ENCODE measurements around the gene MGMT. TPM values are rescaled to one million over a fixed set of nuclear protein-coding genes. Genes with fewer than 3 reads are reported as not detected.

MGMT gene
- total and polyA plus RNA-seq, 2 donors from 2014 or later = 25.9 to 70.0 TPM

DNA sequence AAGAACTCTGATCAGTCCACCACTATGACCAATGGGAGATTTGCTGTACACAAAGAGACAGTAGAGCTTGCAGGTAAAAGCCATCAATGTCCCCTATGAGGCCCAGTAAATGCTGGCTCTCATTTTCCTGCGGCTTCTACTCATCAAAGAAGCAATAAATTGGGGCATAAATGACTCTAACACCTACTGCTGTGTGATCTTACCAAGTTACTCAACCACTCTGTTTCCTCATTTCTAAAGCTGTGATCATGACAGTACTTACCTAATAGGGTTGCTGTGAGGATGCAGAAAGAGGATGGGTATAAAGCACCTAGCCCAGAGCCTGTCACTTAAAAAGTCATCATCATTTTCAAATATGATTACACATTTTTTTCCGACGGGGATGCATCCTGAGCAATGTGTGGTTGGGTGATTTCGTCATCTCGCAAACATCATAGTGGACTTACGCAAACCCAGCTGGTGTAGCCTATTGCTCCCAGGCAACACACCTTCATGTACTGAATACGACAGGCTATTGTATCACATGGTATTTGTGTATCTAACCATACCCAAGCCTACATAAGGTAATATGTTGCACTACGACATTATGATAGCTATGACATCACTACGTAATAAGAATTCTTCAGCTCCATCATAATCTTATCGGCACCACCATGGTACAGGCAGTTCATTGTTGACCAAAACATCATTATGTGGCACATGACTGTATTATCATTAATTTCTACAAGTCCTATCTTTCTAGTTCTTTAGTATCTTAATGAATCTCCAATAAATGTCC is 7.1 kb upstream of the MGMT start:
- FAIRE-seq = no peak

GRCh38 chr10:129462257-129462795 is 4.7 kb upstream of the MGMT start:
- FAIRE-seq (no peak), DNase-seq (no peak)
- intact Hi-C loops (cut with DNase I) = no loop called here
- peaks cover 0 to 6% (median 4%) of the 10 kb centered on the region in 3 donors for H3K4me1 ChIP-seq (ENCODE audit: control insufficient read depth in 2 of 3, insufficient read depth in 2 of 3, low read depth in 1 of 3, low read length in 3 of 3)
- H3K27ac ChIP-seq (ENCODE audit: low read depth in 2 of 2, low read length in 2 of 2) = no peak overlapping the region
- no peak for TF ChIP-seq CTCF (IDR thresholded peaks at IDR 0.05; ENCODE audit: borderline replicate concordance, extremely low read depth, insufficient read depth)
- no peaks in the 10 kb centered on the region for H3K27me3 ChIP-seq (ENCODE audit: control insufficient read depth, insufficient read depth, low read length)
- H3K9ac ChIP-seq (ENCODE audit: low read length in 3 of 3) = no peak overlapping the region
- H3K4me3 ChIP-seq (ENCODE audit: low read length in 3 of 3) = no peak overlapping the region
- no peaks in the 10 kb centered on the region for H3K36me3 ChIP-seq (ENCODE audit: control insufficient read depth in 2 of 3, insufficient read depth in 3 of 3, low read length in 3 of 3)
- no peaks in the 10 kb centered on the region for H3K9me3 ChIP-seq (ENCODE audit: control insufficient read depth in 2 of 3, insufficient read depth in 1 of 3, low read length in 3 of 3)

More for the DNA sequence above, 7.1 kb upstream of the MGMT start:
- intact Hi-C loops (cut with DNase I) = no loop called here
- no peaks in the 10 kb centered on the region for H3K9me3 ChIP-seq (ENCODE audit: control insufficient read depth in 2 of 3, insufficient read depth in 1 of 3, low read length in 3 of 3)
- no peaks in the 10 kb centered on the region for H3K36me3 ChIP-seq (ENCODE audit: control insufficient read depth in 2 of 3, insufficient read depth in 3 of 3, low read length in 3 of 3)
- no peak overlapping the region for H3K4me3 ChIP-seq (ENCODE audit: low read length in 3 of 3)
- H3K4me1 ChIP-seq (ENCODE audit: control insufficient read depth in 2 of 3, insufficient read depth in 2 of 3, low read depth in 1 of 3, low read length in 3 of 3) = no peaks in the 10 kb centered on the region
- H3K27ac ChIP-seq (ENCODE audit: low read depth in 2 of 2, low read length in 2 of 2) = no peak overlapping the region
- no peak for TF ChIP-seq CTCF (IDR thresholded peaks at IDR 0.05; ENCODE audit: borderline replicate concordance, extremely low read depth, insufficient read depth)
- DNase-seq = no peak
- no peak overlapping the region for H3K9ac ChIP-seq (ENCODE audit: low read length in 3 of 3)
- H3K27me3 ChIP-seq (ENCODE audit: control insufficient read depth, insufficient read depth, low read length) = no peaks in the 10 kb centered on the region

GRCh38 chr10:129464251-129464650 is 2.8 kb upstream of the MGMT start:
- no peak overlapping the region for H3K27ac ChIP-seq (ENCODE audit: low read depth in 2 of 2, low read length in 2 of 2)
- no peaks in the 10 kb centered on the region for H3K27me3 ChIP-seq (ENCODE audit: control insufficient read depth, insufficient read depth, low read length)
- intact Hi-C loops (cut with DNase I) = no loop called here
- TF ChIP-seq CTCF (IDR thresholded peaks at IDR 0.05; ENCODE audit: borderline replicate concordance, extremely low read depth, insufficient read depth) = no peak
- no peak overlapping the region for H3K9ac ChIP-seq (ENCODE audit: low read length in 3 of 3)
- FAIRE-seq (no peak), DNase-seq (no peak)
- H3K9me3 ChIP-seq (ENCODE audit: control insufficient read depth in 2 of 3, insufficient read depth in 1 of 3, low read length in 3 of 3) = no peaks in the 10 kb centered on the region
- H3K4me3 ChIP-seq (ENCODE audit: low read length in 3 of 3) = no peak overlapping the region
- peaks cover 0 to 8% (median 4%) of the 10 kb centered on the region in 3 donors for H3K4me1 ChIP-seq (ENCODE audit: control insufficient read depth in 2 of 3, insufficient read depth in 2 of 3, low read depth in 1 of 3, low read length in 3 of 3)
- H3K36me3 ChIP-seq (ENCODE audit: control insufficient read depth in 2 of 3, insufficient read depth in 3 of 3, low read length in 3 of 3) = no peaks in the 10 kb centered on the region
